Liver (tissue), 3 donors: ENCODE data around the gene CRHR2.

Experiments
- NR2F2 ChIP-seq: IDR thresholded peaks from 2 replicates; pipeline ENCODE4 v1.6.1; 2016; ENCODE audit warnings: antibody characterized with exemption
- YY1 ChIP-seq: IDR thresholded peaks from 2 replicates; pipeline ENCODE4 v1.6.1; 2016; ENCODE audit warnings: antibody characterized with exemption, mild to moderate bottlenecking
- TF ChIP-seq, protein P1 (sequence below): fragments of 150-350 bp; IDR thresholded peaks from 2 replicates; pipeline ENCODE4 v1.5.1; 2017; ENCODE audit warnings: improper control_type of control experiment, low read depth, low read length; ENCODE audit not compliant: missing input control
- TF ChIP-seq, protein P2 (sequence below): IDR thresholded peaks from 2 replicates; pipeline ENCODE4 v1.6.1; 2016; ENCODE audit warnings: antibody characterized with exemption, mild to moderate bottlenecking
- TF ChIP-seq, protein P3 (sequence below): IDR thresholded peaks from 2 replicates; pipeline ENCODE4 v1.6.1; 2016; ENCODE audit warnings: antibody characterized with exemption
- donor health status: healthy.
- donor health status: healthy.

DNA sequence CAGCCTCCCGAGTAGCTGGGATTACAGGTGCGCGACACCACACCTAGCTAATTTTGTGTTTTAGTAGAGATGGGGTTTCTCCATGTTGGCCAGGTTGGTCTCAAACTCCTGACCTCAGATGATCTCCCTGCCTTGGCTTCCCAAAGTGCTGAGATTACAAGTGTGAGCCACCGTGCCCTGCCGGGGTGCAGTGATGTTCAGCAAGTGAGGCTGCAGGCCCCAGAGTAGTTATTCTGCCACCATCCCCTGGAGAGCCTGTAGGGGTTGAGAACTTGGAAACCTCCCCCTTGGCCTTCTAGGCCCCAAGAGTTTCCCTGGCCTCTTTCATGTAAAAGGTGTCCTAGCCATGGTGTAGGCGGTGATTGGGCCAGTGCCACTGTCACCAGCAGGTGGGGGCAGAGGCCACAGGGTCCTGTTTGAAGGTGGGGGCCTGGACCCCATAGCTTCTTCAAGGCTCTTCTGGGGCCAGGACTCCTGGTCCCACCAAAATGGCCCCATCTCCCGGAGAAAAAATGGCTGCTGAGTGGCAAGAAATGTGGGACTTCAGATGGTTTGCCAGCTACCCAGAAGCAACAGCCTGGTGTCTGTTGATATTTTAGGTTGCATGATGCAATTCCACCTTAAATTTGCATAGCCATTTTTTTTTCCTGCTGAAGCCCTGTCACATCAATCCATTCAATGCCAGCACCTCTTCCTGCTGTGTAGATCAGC is 44.2 kb upstream of the CRHR2 start:
- TF ChIP-seq NR2F2 (no peak), YY1 (no peak)
- TF ChIP-seq, protein P1, sequence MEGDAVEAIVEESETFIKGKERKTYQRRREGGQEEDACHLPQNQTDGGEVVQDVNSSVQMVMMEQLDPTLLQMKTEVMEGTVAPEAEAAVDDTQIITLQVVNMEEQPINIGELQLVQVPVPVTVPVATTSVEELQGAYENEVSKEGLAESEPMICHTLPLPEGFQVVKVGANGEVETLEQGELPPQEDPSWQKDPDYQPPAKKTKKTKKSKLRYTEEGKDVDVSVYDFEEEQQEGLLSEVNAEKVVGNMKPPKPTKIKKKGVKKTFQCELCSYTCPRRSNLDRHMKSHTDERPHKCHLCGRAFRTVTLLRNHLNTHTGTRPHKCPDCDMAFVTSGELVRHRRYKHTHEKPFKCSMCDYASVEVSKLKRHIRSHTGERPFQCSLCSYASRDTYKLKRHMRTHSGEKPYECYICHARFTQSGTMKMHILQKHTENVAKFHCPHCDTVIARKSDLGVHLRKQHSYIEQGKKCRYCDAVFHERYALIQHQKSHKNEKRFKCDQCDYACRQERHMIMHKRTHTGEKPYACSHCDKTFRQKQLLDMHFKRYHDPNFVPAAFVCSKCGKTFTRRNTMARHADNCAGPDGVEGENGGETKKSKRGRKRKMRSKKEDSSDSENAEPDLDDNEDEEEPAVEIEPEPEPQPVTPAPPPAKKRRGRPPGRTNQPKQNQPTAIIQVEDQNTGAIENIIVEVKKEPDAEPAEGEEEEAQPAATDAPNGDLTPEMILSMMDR, result no peak
- TF ChIP-seq, protein P2, sequence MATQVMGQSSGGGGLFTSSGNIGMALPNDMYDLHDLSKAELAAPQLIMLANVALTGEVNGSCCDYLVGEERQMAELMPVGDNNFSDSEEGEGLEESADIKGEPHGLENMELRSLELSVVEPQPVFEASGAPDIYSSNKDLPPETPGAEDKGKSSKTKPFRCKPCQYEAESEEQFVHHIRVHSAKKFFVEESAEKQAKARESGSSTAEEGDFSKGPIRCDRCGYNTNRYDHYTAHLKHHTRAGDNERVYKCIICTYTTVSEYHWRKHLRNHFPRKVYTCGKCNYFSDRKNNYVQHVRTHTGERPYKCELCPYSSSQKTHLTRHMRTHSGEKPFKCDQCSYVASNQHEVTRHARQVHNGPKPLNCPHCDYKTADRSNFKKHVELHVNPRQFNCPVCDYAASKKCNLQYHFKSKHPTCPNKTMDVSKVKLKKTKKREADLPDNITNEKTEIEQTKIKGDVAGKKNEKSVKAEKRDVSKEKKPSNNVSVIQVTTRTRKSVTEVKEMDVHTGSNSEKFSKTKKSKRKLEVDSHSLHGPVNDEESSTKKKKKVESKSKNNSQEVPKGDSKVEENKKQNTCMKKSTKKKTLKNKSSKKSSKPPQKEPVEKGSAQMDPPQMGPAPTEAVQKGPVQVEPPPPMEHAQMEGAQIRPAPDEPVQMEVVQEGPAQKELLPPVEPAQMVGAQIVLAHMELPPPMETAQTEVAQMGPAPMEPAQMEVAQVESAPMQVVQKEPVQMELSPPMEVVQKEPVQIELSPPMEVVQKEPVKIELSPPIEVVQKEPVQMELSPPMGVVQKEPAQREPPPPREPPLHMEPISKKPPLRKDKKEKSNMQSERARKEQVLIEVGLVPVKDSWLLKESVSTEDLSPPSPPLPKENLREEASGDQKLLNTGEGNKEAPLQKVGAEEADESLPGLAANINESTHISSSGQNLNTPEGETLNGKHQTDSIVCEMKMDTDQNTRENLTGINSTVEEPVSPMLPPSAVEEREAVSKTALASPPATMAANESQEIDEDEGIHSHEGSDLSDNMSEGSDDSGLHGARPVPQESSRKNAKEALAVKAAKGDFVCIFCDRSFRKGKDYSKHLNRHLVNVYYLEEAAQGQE, result no peak
- TF ChIP-seq, protein P3, sequence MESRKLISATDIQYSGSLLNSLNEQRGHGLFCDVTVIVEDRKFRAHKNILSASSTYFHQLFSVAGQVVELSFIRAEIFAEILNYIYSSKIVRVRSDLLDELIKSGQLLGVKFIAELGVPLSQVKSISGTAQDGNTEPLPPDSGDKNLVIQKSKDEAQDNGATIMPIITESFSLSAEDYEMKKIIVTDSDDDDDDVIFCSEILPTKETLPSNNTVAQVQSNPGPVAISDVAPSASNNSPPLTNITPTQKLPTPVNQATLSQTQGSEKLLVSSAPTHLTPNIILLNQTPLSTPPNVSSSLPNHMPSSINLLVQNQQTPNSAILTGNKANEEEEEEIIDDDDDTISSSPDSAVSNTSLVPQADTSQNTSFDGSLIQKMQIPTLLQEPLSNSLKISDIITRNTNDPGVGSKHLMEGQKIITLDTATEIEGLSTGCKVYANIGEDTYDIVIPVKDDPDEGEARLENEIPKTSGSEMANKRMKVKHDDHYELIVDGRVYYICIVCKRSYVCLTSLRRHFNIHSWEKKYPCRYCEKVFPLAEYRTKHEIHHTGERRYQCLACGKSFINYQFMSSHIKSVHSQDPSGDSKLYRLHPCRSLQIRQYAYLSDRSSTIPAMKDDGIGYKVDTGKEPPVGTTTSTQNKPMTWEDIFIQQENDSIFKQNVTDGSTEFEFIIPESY, result no peak
